ENCODE results near the gene ADGRL2.

ADGRL2 gene

GRCh38 chr1:81989524-81989923 is 188.8 kb downstream of the ADGRL2 start:
- Histone ChIP-seq H3K27ac (ENCODE audit: low read depth, low read length) (no peak overlapping the region), H3K27me3 (ENCODE audit: control insufficient read depth, insufficient read depth, low read length) (no peaks in the 10 kb centered on the region), H3K4me3 (ENCODE audit: low read length) (no peak overlapping the region), H3K9ac (ENCODE audit: low read length) (no peak overlapping the region), H3K36me3 (ENCODE audit: control insufficient read depth, insufficient read depth, low read length) (no peaks in the 10 kb centered on the region), H3K4me1 (ENCODE audit: control insufficient read depth, insufficient read depth, low read length) (no peaks in the 10 kb centered on the region)

GRCh38 chr1:81990241-81990640 is 189.5 kb downstream of the ADGRL2 start:
- H3K27me3 ChIP-seq (ENCODE audit: control insufficient read depth, insufficient read depth, low read length): no peaks in the 10 kb centered on the region
- no peaks in the 10 kb centered on the region for H3K4me1 ChIP-seq (ENCODE audit: control insufficient read depth, insufficient read depth, low read length)
- no peak overlapping the region for H3K4me3 ChIP-seq (ENCODE audit: low read length)
- no peak overlapping the region for H3K27ac ChIP-seq (ENCODE audit: low read depth, low read length)
- no peak overlapping the region for H3K9ac ChIP-seq (ENCODE audit: low read length)
- no peaks in the 10 kb centered on the region for H3K36me3 ChIP-seq (ENCODE audit: control insufficient read depth, insufficient read depth, low read length)

GRCh38 chr1:81998165-81998564 is 197.4 kb downstream of the ADGRL2 start:
- no peak overlapping the region for H3K27ac ChIP-seq (ENCODE audit: low read depth, low read length)
- H3K27me3 ChIP-seq (ENCODE audit: control insufficient read depth, insufficient read depth, low read length): no peaks in the 10 kb centered on the region
- no peak overlapping the region for H3K4me3 ChIP-seq (ENCODE audit: low read length)
- H3K9ac ChIP-seq (ENCODE audit: low read length): no peak overlapping the region
- H3K4me1 ChIP-seq (ENCODE audit: control insufficient read depth, insufficient read depth, low read length): peaks cover 5% of the 10 kb centered on the region
- no peaks in the 10 kb centered on the region for H3K36me3 ChIP-seq (ENCODE audit: control insufficient read depth, insufficient read depth, low read length)

- no peaks in the 10 kb centered on the region for H3K36me3 ChIP-seq (ENCODE audit: control insufficient read depth, insufficient read depth, low read length)
- no peak overlapping the region for H3K27ac ChIP-seq (ENCODE audit: low read depth, low read length)
- peaks cover 5% of the 10 kb centered on the region for H3K4me1 ChIP-seq (ENCODE audit: control insufficient read depth, insufficient read depth, low read length)
- H3K27me3 ChIP-seq (ENCODE audit: control insufficient read depth, insufficient read depth, low read length): no peaks in the 10 kb centered on the region
- no peak overlapping the region for H3K9ac ChIP-seq (ENCODE audit: low read length)
- no peak overlapping the region for H3K4me3 ChIP-seq (ENCODE audit: low read length)
Measured at GRCh38 chr1:81999364-81999763, 198.6 kb downstream of the ADGRL2 start.

- Histone ChIP-seq H3K27ac (ENCODE audit: low read depth, low read length) (no peak overlapping the region), H3K36me3 (ENCODE audit: control insufficient read depth, insufficient read depth, low read length) (no peaks in the 10 kb centered on the region), H3K27me3 (ENCODE audit: control insufficient read depth, insufficient read depth, low read length) (no peaks in the 10 kb centered on the region), H3K9ac (ENCODE audit: low read length) (no peak overlapping the region), H3K4me1 (ENCODE audit: control insufficient read depth, insufficient read depth, low read length) (peaks cover 5% of the 10 kb centered on the region), H3K4me3 (ENCODE audit: low read length) (no peak overlapping the region)
Measured at GRCh38 chr1:82000221-82000620, 199.5 kb downstream of the ADGRL2 start.

DNA sequence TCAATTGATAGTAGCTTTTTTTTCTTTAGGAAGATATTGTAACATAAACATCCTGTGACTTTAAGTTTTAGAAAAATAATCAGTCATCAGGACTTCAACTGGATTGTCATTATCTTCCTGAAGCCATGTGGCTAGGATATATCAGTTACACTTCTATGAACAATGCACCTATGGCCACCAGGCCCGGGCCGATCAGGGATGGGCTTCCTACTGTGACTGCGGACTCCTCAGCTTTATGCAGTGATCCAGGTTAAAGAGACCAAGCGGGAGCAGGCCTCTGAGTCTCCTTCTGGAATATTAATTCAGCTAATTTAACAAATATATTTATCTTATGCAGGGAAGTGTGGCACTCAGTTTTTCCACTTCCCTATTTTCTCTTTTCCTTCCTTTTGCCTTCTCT is 200.6 kb downstream of the ADGRL2 start:
- H3K9ac ChIP-seq (ENCODE audit: low read length): no peak overlapping the region
- H3K36me3 ChIP-seq (ENCODE audit: control insufficient read depth, insufficient read depth, low read length): no peaks in the 10 kb centered on the region
- no peak overlapping the region for H3K4me3 ChIP-seq (ENCODE audit: low read length)
- H3K27ac ChIP-seq (ENCODE audit: low read depth, low read length): no peak overlapping the region
- H3K27me3 ChIP-seq (ENCODE audit: control insufficient read depth, insufficient read depth, low read length): no peaks in the 10 kb centered on the region
- H3K4me1 ChIP-seq (ENCODE audit: control insufficient read depth, insufficient read depth, low read length): peaks cover 5% of the 10 kb centered on the region

DNA sequence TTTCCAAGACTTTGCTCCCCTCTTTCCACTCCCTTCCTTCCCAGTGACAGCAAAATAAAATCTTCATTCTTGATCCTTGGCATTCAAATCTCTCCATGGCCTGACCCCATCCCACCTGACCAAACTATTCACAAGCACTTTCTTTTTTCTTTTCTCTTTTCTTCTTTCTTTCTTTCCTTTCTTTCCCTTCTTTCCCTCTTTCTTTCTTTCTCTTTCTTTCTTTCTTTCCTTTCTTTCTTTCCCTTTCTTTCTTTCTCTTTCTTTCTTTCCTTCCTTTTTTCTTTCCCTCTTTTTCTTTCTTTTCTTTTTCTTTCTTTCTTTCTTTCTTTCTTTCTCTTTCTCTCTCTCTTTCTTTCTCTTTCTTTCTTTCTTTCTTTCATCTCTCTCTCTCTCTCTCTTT is 207.1 kb downstream of the ADGRL2 start:
- Histone ChIP-seq H3K4me3 (ENCODE audit: low read length) (no peak overlapping the region), H3K9ac (ENCODE audit: low read length) (no peak overlapping the region), H3K4me1 (ENCODE audit: control insufficient read depth, insufficient read depth, low read length) (no peaks in the 10 kb centered on the region), H3K27me3 (ENCODE audit: control insufficient read depth, insufficient read depth, low read length) (no peaks in the 10 kb centered on the region), H3K27ac (ENCODE audit: low read depth, low read length) (no peak overlapping the region), H3K36me3 (ENCODE audit: control insufficient read depth, insufficient read depth, low read length) (no peaks in the 10 kb centered on the region)

GRCh38 chr1:82013702-82014101 is 213.0 kb downstream of the ADGRL2 start:
- H3K4me3 ChIP-seq (ENCODE audit: low read length): no peak overlapping the region
- H3K9ac ChIP-seq (ENCODE audit: low read length): no peak overlapping the region
- H3K27ac ChIP-seq (ENCODE audit: low read depth, low read length): no peak overlapping the region
- H3K4me1 ChIP-seq (ENCODE audit: control insufficient read depth, insufficient read depth, low read length): no peaks in the 10 kb centered on the region
- no peaks in the 10 kb centered on the region for H3K36me3 ChIP-seq (ENCODE audit: control insufficient read depth, insufficient read depth, low read length)
- H3K27me3 ChIP-seq (ENCODE audit: control insufficient read depth, insufficient read depth, low read length): no peaks in the 10 kb centered on the region

GRCh38 chr1:82015444-82015843 is 214.7 kb downstream of the ADGRL2 start:
- Histone ChIP-seq H3K9ac (ENCODE audit: low read length) (no peak overlapping the region), H3K4me1 (ENCODE audit: control insufficient read depth, insufficient read depth, low read length) (no peaks in the 10 kb centered on the region), H3K4me3 (ENCODE audit: low read length) (no peak overlapping the region), H3K27me3 (ENCODE audit: control insufficient read depth, insufficient read depth, low read length) (no peaks in the 10 kb centered on the region), H3K36me3 (ENCODE audit: control insufficient read depth, insufficient read depth, low read length) (no peaks in the 10 kb centered on the region), H3K27ac (ENCODE audit: low read depth, low read length) (no peak overlapping the region)

- Histone ChIP-seq H3K9ac (ENCODE audit: low read length) (no peak overlapping the region), H3K27me3 (ENCODE audit: control insufficient read depth, insufficient read depth, low read length) (no peaks in the 10 kb centered on the region)
Measured at GRCh38 chr1:82018319-82018718, 217.6 kb downstream of the ADGRL2 start.

GRCh38 chr1:82019508-82019907 is 218.8 kb downstream of the ADGRL2 start:
- H3K27ac ChIP-seq (ENCODE audit: low read depth, low read length): no peak overlapping the region

More at GRCh38 chr1:82018319-82018718, 217.6 kb downstream of the ADGRL2 start:
- no peak overlapping the region for H3K27ac ChIP-seq (ENCODE audit: low read depth, low read length)
- no peaks in the 10 kb centered on the region for H3K36me3 ChIP-seq (ENCODE audit: control insufficient read depth, insufficient read depth, low read length)
- H3K4me1 ChIP-seq (ENCODE audit: control insufficient read depth, insufficient read depth, low read length): no peaks in the 10 kb centered on the region
- no peak overlapping the region for H3K4me3 ChIP-seq (ENCODE audit: low read length)

DNA sequence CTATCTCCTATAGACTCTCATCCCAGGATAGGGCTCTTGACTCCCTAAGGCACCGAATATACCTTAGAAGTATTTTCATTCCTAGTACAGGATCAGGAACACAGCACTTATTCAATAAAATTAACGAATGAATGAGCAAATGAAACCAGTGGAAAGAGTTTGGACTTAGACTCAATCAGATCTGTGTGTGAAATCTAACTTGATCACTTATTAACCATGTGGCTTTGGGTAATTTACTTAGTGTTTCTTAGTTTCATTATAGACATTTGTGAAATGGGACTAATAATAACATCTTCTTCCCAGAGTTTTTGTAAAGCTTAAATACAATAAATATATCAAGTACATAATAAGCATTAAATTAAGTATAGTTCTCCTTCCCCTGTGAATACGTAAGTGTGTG is 230.1 kb downstream of the ADGRL2 start:
- H3K4me1 ChIP-seq (ENCODE audit: control insufficient read depth, insufficient read depth, low read length): no peaks in the 10 kb centered on the region
- H3K36me3 ChIP-seq (ENCODE audit: control insufficient read depth, insufficient read depth, low read length): no peaks in the 10 kb centered on the region
- H3K4me3 ChIP-seq (ENCODE audit: low read length): no peak overlapping the region
- H3K27me3 ChIP-seq (ENCODE audit: control insufficient read depth, insufficient read depth, low read length): no peaks in the 10 kb centered on the region
- H3K9ac ChIP-seq (ENCODE audit: low read length): no peak overlapping the region
- H3K27ac ChIP-seq (ENCODE audit: low read depth, low read length): no peak overlapping the region

More at GRCh38 chr1:82019508-82019907, 218.8 kb downstream of the ADGRL2 start:
- H3K4me3 ChIP-seq (ENCODE audit: low read length): no peak overlapping the region
- H3K36me3 ChIP-seq (ENCODE audit: control insufficient read depth, insufficient read depth, low read length): no peaks in the 10 kb centered on the region
- no peak overlapping the region for H3K9ac ChIP-seq (ENCODE audit: low read length)
- H3K27me3 ChIP-seq (ENCODE audit: control insufficient read depth, insufficient read depth, low read length): no peaks in the 10 kb centered on the region
- no peaks in the 10 kb centered on the region for H3K4me1 ChIP-seq (ENCODE audit: control insufficient read depth, insufficient read depth, low read length)

- Histone ChIP-seq H3K36me3 (ENCODE audit: control insufficient read depth, insufficient read depth, low read length) (no peaks in the 10 kb centered on the region), H3K27me3 (ENCODE audit: control insufficient read depth, insufficient read depth, low read length) (no peaks in the 10 kb centered on the region), H3K4me3 (ENCODE audit: low read length) (no peak overlapping the region), H3K9ac (ENCODE audit: low read length) (no peak overlapping the region), H3K4me1 (ENCODE audit: control insufficient read depth, insufficient read depth, low read length) (no peaks in the 10 kb centered on the region), H3K27ac (ENCODE audit: low read depth, low read length) (no peak overlapping the region)
Measured at GRCh38 chr1:82032068-82032467, 231.3 kb downstream of the ADGRL2 start.

Measured in rectal smooth muscle tissue (tissue), 1 donor.